ENCODE measurements around the gene TPRN.
A peak's percentile ranks its signal among the peaks of the same experiment; 100 is the strongest.

TPRN gene

DNA sequence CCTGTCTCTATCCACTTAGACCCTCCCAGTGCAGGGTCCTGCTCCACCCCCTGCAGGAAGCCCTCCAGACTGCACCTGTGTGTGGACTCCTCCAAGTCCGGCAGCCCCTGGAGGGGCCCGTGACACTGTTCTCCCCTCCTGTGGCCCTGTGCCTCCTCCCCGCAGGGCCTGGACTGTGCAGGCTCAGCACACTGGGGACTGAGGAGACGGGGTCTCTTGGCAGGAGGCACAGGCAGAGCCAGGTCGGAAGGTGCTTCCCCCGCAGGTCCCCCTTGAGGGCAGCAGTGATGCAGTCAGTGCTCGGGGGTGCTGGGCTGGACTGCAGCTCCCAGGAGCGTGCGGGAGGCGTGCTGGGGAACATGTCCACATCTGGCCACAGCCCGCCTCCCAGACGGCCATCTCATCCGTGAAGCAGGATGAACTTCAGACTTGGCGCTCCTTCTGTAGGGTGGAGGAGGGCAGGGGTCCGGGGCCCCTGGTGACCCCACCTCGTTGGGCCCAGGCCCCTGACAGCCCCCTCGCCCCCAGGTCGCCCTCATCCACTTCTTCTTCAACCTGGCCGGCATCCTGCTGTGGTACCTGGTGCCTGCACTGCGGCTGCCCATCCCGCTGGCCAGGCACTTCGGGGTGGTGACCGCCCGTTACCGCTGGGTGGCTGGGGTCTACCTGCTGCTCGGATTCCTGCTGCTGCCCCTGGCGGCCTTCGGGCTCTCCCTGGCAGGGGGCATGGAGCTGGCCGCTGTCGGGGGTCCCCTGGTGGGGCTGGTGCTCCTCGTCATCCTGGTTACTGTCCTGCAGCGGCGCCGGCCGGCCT, 35.1 kb upstream of the TPRN start:
- DNase-seq = peak in 1 of 2 experiments; percentile 54

DNA sequence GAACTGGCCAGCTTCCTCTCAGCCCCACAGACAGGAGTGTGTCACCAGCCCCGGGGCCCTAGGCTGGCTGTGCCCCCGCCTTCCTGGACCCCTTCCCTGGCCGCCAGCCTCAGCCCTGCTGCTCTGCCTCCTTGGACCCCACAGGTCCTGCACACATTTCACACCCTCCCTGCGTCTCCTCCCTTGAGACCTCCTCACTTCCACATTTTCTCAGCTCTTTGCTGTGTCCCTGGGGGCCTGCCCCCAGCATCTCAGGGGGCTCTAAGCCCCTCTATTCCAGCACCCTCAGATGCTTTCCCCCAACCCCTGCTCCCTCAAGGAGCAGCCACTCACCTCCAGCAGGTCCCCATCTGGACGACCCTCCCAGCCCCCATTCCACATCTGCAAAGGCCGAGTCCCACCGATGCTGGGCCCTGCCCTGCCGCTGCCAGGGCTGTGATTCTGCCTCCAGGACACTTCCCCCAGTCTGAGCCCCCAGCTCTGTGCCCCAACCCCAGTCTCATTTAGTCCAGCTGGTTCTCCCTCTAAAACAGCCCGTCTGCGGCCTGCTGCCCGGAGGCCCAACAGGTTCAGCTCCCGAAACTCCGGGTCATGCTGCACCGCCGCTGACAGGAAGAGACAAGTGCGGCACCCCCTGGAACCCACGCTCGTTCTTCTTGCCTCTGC, 34.4 kb upstream of the TPRN start:
- DNase-seq = no peak

- DNase-seq = no peak
Observed at GRCh38 chr9:137234055-137234697, 33.6 kb upstream of the TPRN start.

GRCh38 chr9:137233143-137233980, 32.8 kb upstream of the TPRN start:
- peak in 1 of 2 experiments; percentile 37 for DNase-seq

- DNase-seq = no peak
Observed at GRCh38 chr9:137232510-137232909, 32.0 kb upstream of the TPRN start.

DNA sequence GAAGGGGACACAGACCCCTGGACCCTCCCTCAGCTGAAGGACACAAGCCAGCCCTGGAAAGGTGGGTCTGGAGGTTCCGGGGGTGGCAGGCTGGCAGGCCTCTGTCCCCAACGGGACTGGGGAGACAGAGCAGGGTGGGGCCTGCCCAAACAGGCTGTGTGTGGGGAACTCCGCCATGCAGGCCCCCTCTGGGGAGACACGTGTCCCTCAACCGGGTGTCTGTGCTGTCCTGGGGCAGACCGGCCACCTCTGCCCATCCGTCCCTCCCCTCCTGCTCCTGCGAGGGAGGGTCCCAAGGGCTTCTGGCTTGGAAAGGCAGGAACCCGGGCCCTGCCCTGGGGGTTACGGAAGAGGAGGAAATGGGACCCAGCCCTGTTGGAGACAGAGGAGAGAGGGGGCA, 31.6 kb upstream of the TPRN start:
- no peak for DNase-seq

- no peak for DNase-seq
Observed at GRCh38 chr9:137231372-137232039, 31.0 kb upstream of the TPRN start.

- DNase-seq = no peak
Observed at GRCh38 chr9:137230705-137231371, 30.3 kb upstream of the TPRN start, which contains the start of gene SLC34A3. Gene SLC34A3, plus strand, starts transcription at chr9:137230901. Its CDS starts 802 bp downstream, at chr9:137231703.

DNA sequence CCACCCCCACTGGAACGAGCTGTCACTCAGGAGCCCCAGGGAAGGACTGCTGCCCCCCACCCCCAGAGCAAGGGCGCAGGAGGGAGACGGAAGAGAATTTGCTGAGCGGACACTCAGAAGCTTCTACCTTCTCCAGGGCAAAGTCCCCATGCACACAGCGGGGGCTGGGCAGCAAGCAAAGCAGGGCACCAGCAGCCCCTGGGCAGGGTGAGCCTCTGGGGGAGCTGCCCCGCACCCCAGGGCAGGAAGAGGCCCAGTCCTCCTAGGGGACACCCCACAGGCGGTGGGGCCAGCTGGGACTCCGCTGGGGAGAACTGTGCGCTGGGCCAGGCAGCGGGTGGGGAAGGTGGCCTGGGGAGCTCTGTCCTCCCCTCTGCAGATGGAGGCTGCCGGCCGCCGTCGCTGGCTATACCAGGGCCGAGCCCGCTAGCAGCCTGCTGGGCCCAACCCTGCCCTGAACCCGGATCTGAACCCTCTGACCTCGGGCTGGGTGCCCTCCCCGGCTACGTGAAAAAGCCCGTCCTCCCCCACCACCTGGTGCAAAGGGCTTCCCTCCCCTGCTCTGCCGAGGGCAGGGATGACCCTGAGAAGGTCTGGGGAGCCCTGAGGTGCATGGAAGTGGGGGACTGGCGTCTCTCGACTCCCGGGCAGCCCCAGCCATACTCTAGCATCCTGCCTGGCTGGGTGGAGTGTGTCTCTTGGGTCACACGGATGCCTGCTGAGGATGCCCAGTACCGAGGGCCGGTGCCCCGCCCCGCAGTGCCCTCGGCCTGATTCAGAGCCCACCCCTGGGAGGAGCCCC, 29.6 kb upstream of the TPRN start:
- no peak for DNase-seq

DNA sequence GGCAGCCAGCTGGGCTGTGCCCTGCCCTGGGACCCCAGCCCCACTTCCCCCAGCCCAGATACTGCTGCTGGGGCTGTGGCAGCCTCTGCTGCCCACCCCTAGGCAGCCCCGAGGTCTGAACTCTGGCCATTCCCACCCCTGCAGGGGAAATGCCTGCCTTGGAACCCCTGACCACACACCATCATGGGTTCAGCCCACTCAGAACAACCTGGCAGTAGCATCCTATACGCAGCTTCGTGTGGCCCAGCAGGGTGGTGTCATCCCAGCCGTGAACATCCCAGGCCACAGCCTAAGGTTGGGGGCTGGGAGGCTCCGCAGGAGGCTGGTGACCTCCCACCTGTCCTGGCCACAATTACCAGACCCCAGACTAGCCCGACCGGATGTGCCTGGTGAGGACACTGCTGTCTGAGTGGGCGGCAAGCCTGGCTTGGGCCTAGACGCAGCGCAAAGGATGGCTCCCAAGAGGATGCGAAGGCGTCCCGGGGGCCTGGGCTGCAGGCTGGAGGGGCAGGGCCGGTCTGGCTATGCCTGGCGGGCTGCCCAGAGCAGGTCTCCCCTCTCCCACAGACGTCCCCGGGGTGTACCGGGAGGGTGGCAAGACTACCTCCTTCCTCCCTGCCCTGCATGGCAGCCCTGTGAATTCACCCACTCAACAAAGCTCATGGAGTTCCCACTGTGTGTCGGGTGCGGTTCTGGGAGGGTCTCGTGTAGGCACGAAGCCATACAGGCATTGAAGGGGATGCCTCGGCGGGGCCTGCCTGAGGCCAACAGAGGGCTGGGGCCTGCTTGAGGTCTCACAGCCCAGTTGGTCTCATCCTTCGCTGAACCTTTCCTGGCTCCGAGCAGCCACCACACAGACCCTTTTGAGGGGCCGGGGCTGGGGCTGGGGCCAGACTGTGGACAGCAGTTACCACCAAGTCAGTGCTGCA, 28.7 kb upstream of the TPRN start:
- DNase-seq = no peak

DNA sequence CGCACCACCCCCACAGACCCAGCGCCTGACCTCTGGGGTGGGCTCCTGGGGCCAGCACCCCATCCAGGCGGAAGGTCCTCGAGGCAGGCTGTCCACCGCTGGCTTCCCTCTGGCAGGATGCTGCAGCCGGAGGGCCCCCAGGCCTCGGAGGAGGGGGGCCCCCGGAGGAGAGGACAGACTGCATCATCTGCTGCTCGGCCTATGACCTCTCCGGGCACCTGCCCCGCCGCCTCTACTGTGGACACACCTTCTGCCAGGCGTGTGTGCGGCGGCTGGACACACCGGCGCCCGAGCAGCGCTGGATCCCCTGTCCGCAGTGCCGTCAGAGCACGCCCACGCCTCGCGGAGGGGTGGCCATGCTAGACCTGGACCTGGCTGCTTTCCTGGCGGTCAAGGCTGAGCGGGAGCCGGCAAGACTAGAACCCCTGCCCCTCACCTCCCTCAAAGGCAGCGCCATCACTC, 28.0 kb upstream of the TPRN start:
- DNase-seq = no peak

DNA sequence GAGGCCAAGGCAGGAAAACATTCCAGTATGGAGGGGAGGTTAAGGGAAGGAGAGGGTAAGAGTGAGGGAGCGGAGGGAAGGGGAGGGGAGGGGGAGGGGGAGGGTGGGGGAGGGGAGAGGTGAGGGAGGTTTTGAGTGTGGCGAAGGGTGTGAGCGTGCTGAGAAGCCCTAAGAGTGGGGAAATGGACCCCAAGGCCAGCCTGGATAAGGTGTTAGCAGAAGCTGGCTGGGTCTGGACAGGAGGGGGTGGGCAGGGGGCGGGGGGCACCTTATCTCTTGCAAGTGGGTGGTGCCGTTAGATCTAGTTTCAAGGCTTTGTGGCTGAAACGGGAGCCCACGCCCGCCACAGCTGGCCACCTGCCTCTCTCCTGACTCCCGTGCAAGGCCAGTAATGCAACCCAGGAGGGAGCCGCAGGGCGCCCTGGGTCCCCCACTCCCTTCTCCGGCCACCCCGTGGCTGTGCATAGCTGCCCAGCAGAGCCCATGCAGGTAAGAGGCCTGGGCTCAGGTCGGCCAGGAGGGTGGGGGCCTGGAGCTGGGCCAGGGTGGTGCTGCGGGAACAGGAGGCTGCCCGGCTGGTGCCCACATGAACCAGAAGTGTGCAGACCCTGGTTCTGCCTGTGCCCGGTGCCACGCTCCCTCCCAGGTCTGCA, 27.4 kb upstream of the TPRN start:
- DNase-seq = no peak

GRCh38 chr9:137227054-137227852, 26.7 kb upstream of the TPRN start, which contains the start of gene RNF224:
Gene RNF224, plus strand, starts transcription at chr9:137227502. Its CDS starts 834 bp downstream, at chr9:137228336.
- DNase-seq = peak; percentile 62 to 88

DNA sequence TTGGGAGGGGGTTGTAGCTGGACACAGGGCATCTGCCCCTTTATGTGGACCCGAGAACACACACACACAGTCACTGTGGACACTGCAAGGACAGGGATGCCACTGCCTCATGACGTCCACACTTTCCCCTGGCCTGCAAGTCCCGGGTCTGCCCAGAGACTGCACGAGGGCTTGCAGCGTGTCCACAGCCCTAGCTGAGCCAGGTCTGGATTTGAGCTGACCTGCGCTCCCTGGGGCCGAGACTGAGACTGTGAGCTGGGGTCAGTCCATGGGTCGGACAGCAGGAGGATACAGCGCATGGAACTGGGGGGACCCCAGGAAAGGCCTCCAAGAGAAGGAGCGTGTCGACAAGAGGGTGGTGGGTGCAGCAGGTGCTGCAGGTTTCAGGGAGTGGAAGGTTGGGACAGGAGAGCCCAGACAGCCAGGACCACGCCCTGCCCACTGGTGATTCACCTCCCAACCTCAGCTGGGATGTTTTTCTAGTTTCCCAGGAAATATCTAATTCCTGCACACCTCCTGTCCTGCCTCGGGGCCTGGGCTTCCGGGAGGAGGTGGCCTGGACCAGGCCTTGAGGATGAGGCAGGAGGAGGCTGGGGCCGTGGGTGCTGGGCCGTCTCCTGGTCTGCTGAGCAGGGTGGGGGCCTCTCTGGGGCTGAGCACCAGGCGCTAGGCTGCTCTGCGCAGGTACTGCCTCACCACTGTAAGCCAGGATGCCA, 26.0 kb upstream of the TPRN start:
- no peak for DNase-seq

DNA sequence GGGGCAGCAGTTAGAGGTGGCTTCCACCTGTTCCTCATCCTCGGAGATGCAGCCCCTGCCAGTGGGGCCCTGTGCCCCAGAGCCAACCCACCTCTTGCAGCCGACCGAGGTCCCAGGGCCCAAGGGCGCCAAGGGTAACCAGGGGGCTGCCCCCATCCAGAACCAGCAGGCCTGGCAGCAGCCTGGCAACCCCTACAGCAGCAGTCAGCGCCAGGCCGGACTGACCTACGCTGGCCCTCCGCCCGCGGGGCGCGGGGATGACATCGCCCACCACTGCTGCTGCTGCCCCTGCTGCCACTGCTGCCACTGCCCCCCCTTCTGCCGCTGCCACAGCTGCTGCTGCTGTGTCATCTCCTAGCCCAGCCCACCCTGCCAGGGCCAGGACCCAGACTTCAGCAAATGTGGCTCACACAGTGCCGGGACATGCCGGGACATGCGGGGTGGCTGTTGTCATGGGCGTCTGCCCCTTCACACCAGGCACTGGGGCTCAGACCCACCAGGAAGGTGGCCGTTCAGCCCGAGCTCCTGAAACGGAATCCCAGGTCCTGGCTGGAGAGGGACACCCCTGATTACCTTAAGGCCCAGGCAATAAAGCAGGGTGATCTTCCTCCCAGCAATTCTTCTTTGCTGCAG, 25.3 kb upstream of the TPRN start:
- no peak for DNase-seq

DNA sequence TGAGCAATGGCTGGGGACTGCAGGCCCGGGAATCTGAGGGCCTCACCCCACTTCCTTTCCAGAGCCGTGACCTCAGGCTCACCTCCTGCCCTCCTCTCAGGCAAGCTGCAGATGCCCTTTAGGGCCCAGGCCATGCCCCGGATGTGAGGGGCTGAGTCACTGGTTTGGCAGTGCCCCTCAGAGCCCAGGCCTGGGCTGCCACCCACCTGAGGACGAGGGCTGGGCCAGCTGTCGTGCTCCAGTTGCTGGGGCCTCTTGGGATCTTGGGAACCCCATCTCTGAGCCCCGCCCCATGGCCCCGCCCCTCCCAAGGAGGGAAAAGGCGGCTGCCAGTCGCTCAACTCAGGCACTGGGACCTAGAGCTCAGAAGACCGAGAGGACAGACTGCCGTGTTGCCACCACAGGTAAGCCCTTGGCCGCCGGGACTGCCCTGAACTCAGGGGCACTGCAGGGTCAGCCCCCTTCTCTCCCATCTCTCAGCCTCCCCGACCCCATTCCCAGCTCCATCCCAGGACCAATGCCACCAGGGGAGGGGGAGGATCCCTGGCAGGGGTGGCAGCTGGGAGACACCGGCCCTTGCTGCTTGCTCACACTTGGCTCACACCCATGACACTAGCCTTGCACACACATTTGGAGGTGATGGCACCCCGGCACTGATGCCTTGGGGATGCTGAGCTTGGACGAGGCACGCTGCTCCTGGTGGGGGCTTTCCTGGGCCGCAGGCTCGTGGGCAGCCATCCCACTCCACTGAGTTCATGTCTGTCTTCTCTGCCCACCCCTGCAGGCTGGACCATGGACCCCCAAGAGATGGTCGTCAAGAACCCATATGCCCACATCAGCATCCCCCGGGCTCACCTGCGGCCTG, 24.5 kb upstream of the TPRN start, which contains the start of gene CYSRT1:
Gene CYSRT1 (plus strand): TSS at position 345 of the 865 bp plus-strand sequence. CDS start 448 bp downstream, at position 793.
- DNase-seq = no peak
